ENCODE results near the gene DLX1.
"Not testable (repeated sequence)": the region's sequence is repeated elsewhere in the genome, so short reads cannot be mapped to it uniquely, and the experiment has no call there.

Gene DLX1

DNA sequence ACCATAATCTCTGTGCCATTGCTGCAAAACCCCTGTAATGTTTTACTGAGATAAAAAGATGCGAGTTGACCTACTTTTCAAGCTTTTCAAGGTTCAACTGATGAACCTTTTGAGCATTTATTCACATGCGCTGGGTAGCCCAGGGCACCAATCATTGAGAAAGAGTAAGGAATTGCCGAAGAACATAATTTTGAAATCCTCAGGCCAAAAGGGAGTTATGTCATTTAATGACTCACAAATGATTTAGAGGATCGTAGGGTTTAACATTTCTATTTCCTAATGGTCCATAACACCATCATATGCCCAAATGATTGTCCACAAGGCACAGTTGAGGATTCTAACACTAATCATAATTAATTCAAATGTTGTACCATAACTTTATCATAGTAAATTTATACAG, 20.2 kb upstream of the DLX1 start:
- TF ChIP-seq, protein P1, sequence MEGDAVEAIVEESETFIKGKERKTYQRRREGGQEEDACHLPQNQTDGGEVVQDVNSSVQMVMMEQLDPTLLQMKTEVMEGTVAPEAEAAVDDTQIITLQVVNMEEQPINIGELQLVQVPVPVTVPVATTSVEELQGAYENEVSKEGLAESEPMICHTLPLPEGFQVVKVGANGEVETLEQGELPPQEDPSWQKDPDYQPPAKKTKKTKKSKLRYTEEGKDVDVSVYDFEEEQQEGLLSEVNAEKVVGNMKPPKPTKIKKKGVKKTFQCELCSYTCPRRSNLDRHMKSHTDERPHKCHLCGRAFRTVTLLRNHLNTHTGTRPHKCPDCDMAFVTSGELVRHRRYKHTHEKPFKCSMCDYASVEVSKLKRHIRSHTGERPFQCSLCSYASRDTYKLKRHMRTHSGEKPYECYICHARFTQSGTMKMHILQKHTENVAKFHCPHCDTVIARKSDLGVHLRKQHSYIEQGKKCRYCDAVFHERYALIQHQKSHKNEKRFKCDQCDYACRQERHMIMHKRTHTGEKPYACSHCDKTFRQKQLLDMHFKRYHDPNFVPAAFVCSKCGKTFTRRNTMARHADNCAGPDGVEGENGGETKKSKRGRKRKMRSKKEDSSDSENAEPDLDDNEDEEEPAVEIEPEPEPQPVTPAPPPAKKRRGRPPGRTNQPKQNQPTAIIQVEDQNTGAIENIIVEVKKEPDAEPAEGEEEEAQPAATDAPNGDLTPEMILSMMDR (IDR thresholded peaks at IDR 0.05) = no peak
- Histone ChIP-seq H3K4me3 (no peak overlapping the region), H3K27ac (no peak overlapping the region)
- no peak for DNase-seq (ENCODE audit: low spot score)

DNA sequence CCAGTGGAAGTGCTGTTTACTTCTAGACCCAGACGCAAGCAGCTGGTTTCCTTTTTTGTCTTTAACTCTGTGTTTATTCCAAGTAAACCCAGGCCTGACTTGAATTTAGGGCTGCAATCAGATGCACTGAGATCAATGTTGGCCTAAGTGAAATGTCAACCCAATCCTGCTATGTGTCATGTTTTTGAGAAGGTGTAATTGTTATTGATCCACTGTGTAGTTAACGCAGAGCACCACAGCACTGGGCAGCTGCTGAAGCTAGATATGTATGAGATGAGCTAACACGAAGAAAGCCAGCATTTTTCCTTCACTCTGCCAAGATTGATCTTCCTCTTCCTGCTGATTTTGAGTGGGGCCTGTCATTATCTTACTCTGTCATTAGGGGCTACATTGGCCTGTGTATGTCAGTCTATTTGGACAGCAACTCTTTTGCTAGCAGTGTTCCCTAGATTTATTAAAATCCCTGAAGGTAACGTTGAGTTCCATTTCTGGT, 18.9 kb upstream of the DLX1 start:
- no peak overlapping the region for H3K27ac ChIP-seq
- TF ChIP-seq, protein P1 (IDR thresholded peaks at IDR 0.05) = no peak
- DNase-seq (ENCODE audit: low spot score) = no peak
- H3K4me3 ChIP-seq = no peak overlapping the region

DNA sequence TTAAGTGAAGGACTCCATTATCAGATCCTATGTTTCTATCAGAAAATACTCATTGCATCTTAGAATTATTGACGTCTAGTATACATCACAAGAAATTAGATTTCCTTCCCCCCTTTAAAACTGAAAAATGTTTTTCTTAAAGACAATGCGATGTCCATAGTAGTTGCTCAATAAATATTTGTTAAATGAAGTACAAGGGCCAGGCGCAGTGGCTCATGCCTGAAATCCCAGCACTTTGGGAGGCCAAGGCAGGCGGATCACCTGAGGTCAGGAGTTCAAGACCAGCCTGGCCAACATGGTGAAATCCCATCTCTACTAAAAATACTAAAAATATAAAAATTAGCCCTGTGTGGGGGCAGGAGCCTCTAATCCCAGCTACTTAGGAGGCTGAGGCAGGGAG, 17.4 kb upstream of the DLX1 start:
- H3K27ac ChIP-seq; DNase-seq (ENCODE audit: low spot score); H3K4me3 ChIP-seq: not testable (repeated sequence)

DNA sequence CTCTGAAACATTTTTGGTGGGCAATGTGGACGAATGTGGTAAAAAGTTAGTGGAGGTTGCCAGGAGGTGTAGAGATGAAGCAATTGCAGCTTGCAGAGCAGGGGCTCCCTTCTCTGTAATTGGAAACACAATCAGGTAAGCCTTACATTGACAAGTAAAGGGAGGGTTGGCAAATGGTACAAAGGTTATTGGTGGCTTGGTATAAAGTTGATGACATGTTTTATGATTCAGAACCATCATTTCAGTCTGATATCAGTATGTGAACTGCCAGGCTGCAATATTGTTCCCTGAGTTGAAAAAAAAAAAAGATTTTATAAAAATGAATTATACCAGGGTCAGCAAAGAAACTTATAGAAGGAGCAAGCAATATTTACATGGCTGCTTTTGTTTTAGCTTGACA, 14.4 kb upstream of the DLX1 start:
- DNase-seq (ENCODE audit: low spot score) = no peak
- TF ChIP-seq, protein P1 (IDR thresholded peaks at IDR 0.05) = no peak
- Histone ChIP-seq H3K4me3 (no peak overlapping the region), H3K27ac (no peak overlapping the region)

DNA sequence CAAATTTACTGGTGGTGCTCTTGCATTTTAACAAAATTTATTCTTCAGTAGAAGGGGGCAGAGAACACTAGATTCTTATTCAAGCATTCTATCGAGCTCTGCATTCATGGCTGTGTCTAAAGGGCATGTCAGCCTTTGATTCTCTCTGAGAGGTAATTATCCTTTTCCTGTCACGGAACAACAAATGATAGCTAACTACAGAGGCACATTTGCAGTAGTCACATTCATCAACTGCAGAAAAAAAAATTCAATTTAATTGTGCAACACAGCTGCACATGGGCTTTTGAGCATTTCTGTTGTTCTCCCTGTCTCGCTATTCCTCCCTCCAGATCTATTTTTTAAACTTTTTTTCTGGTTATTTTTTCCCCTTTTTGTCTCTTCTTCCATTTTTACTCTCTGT, 13.0 kb upstream of the DLX1 start:
- H3K27ac ChIP-seq = no peak overlapping the region
- H3K4me3 ChIP-seq = no peak overlapping the region
- TF ChIP-seq, protein P1 (IDR thresholded peaks at IDR 0.05) = no peak
- no peak for DNase-seq (ENCODE audit: low spot score)

DNA sequence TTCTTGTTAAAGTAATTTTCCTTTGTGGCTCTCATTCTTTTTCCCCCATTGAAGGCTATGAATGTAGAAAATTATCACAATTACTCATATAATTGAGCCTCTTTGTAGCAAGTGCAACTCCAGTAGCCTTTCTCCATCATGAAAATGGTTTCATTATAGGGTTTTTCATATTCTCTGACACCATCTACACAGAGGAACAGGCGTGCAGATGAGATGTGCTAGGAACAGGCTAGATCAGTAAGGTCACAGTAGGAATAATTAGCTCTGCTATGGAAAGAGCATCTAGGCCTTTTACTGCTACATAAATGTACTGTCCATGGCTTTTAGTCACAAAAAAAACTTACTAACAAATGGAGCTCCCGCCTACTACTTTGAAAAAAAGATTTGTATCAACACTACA, 12.6 kb upstream of the DLX1 start:
- DNase-seq (ENCODE audit: low spot score) = no peak
- Histone ChIP-seq H3K27ac (no peak overlapping the region), H3K4me3 (no peak overlapping the region)
- TF ChIP-seq, protein P1 (IDR thresholded peaks at IDR 0.05) = no peak

DNA sequence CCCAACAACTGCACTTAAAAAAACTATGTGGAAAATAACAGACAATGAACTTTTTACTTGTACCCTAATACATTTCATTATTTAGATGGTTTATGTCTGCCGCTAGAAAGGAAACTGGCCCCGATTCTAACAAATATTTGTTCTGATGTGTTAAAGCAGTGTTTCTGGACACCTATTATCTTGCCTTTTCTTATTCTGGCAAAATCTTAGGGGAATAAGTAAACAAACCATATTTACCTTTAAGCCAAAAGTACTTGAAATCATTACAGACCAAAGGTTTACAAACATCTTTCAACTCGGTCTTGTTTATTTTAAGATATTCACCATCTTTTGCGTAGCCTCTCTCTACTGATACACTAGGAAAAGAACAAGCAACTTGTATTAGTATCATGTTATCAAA, 11.8 kb upstream of the DLX1 start:
- Histone ChIP-seq H3K27ac (no peak overlapping the region), H3K4me3 (no peak overlapping the region)
- DNase-seq (ENCODE audit: low spot score) = no peak
- TF ChIP-seq, protein P1 (IDR thresholded peaks at IDR 0.05) = no peak

DNA sequence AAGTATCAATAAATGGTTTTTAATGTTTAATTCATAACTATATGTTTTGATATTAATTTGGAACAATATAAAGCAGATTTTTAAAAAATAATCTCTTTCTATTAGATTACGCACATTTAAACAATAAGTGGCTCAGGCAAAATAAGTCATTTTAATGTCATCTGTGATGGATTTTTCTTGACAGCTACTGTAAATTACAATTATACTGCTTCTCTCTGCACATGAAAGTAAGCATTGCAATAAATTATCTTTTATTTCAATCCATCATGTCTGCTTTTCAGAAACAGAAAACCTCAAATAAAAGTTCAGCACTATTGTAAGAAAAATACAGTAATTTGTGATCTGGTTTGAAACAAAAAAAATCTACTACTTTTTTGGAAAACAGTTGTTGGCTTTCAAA, 11.1 kb upstream of the DLX1 start:
- no peak overlapping the region for H3K4me3 ChIP-seq
- DNase-seq (ENCODE audit: low spot score) = no peak
- no peak overlapping the region for H3K27ac ChIP-seq
- TF ChIP-seq, protein P1 (IDR thresholded peaks at IDR 0.05) = no peak

Data from coronary artery (tissue), 2 donors.